Pancreas (tissue), 10 donors: ENCODE data around the gene CSF1. TPM values are rescaled to one million over a fixed set of nuclear protein-coding genes. Genes with fewer than 3 reads are reported as not detected.

Source experiments
- ATAC-seq, 4 donors: fragments of 200-7000 bp; cut with Tn5 transposase; one replicate each; pipeline versions ENCODE4 v1.8.0 to v1.9.1; 2020; ENCODE audit warnings: mild to moderate bottlenecking in 4 of 4, moderate library complexity in 4 of 4
- DNase-seq, 6 donors: peaks; one replicate each; pipeline ENCODE4 v3.0.0-alpha.2; 2020
- FAIRE-seq: peaks from 2 replicates; lab custom pipeline; 2012; peaks lifted over from hg19 to GRCh38; lab: Jason Lieb, UNC
- H3K27ac ChIP-seq, 4 donors: fragments of 200-600 bp; sonication (generic); 1 replicate in 3 of 4; 2 replicates in 1 of 4; pipeline versions ENCODE4 v1.5.0 to v1.8.0; 2020
- H3K27me3 ChIP-seq, 4 donors: fragments of 200-600 bp; one replicate each; pipeline ENCODE4 v1.8.0; 2021
- H3K36me3 ChIP-seq, 3 donors: fragments of 200-600 bp; sonication (generic) in 1 of 3; one replicate each; pipeline versions ENCODE4 v1.5.0 to v1.8.0; 2020 to 2021
- H3K4me1 ChIP-seq, 3 donors: fragments of 200-600 bp; one replicate each; pipeline ENCODE4 v1.8.0; 2021
- H3K4me3 ChIP-seq, 4 donors: fragments of 200-600 bp; sonication (generic) in 2 of 4; one replicate each; pipeline versions ENCODE4 v1.5.0 to v1.8.0; 2020 to 2021
- H3K9me3 ChIP-seq, 4 donors: fragments of 200-600 bp; one replicate each; pipeline ENCODE4 v1.8.0; 2021
- WGBS, 2 donors: extraction: QIAGEN DNeasy Blood & Tissue Kit; methylation state at CpG; one replicate each; pipeline ENCODE4 v1.1.7; 2013; 5-methylcytosine and 5-hydroxymethylcytosine counted together
- intact Hi-C, 3 donors: fragments of 100-400 bp; cut with DNase I; formaldehyde crosslinking; loops; one replicate each; pipeline versions ENCODE4 v1.11.1 to v1.14.2; 2022
- polyA plus RNA-seq, 2 donors: library from polyadenylated mRNA; stranded (reverse); fragments of 200-250 nt; gene quantifications; one replicate each; pipeline ENCODE4 v1.2.3, GENCODE V29; 2013
- total RNA-seq, 6 donors: library from RNA; stranded (reverse); fragmentation: NEBNext Ultra II Directional in 4 of 6; extraction: Animal tissue kit (Norgen Biotek cat#: 25700) in 4 of 6; gene quantifications; one replicate each; pipeline versions ENCODE4 v1.2.1 to v1.2.4, GENCODE V29; 2021 to 2023
- TF ChIP-seq, protein P1 (sequence below), 4 donors: fragments of 200-600 bp; sonication (generic) in 3 of 4; IDR thresholded peaks; one replicate each; pipeline versions ENCODE4 v1.5.0 to v1.8.0; 2021; ENCODE audit warnings: antibody characterized with exemption in 4 of 4
- donor health status: healthy with polysubstance abuse.
- donor health status: DM: no; HTN: no; CAD: no; lungs with moderate emphysema.
- donor health status: DM: no; HTN: no; CAD: no.
- donor health status: control.
- donor health status: control.
- donor health status: Bipolar disorder and iron deficiency.
- donor health status: DM: yes; HTN: yes; CAD: no.
- donor health status: DM: no; HTN: no; CAD: no.
- donor health status: DM: no; HTN: no; CAD: no.
- donor health status: DM: yes; HTN: yes; CAD: no.

CSF1 gene
- total and polyA plus RNA-seq, 8 donors: 6.7 to 38.3 (median 15.6) TPM

DNA sequence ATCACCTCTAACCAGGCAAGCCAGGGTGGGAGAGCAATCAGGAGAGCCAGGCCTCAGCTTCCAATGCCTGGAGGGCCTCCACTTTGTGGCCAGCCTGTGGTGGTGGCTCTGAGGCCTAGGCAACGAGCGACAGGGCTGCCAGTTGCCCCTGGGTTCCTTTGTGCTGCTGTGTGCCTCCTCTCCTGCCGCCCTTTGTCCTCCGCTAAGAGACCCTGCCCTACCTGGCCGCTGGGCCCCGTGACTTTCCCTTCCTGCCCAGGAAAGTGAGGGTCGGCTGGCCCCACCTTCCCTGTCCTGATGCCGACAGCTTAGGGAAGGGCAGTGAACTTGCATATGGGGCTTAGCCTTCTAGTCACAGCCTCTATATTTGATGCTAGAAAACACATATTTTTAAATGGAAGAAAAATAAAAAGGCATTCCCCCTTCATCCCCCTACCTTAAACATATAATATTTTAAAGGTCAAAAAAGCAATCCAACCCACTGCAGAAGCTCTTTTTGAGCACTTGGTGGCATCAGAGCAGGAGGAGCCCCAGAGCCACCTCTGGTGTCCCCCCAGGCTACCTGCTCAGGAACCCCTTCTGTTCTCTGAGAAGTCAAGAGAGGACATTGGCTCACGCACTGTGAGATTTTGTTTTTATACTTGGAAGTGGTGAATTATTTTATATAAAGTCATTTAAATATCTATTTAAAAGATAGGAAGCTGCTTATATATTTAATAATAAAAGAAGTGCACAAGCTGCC is 19.8 kb downstream of the CSF1 start:
- Histone ChIP-seq H3K27me3 (no peaks in the 10 kb centered on the region), H3K4me1 (peaks cover 12 to 49% (median 14%) of the 10 kb centered on the region in 3 donors), H3K4me3 (no peak overlapping the region), H3K36me3 (peaks cover 0 to 5% (median 0%) of the 10 kb centered on the region in 3 donors), H3K9me3 (no peaks in the 10 kb centered on the region), H3K27ac (peak overlapping the region in 3 of 4 donors; percentile 33 to 65 (median 51))
- 94 to 96% methylated on average over 9 of the region's 9 CpGs for WGBS, 2 donors
- intact Hi-C loops: no loop called here
- TF ChIP-seq, protein P1, sequence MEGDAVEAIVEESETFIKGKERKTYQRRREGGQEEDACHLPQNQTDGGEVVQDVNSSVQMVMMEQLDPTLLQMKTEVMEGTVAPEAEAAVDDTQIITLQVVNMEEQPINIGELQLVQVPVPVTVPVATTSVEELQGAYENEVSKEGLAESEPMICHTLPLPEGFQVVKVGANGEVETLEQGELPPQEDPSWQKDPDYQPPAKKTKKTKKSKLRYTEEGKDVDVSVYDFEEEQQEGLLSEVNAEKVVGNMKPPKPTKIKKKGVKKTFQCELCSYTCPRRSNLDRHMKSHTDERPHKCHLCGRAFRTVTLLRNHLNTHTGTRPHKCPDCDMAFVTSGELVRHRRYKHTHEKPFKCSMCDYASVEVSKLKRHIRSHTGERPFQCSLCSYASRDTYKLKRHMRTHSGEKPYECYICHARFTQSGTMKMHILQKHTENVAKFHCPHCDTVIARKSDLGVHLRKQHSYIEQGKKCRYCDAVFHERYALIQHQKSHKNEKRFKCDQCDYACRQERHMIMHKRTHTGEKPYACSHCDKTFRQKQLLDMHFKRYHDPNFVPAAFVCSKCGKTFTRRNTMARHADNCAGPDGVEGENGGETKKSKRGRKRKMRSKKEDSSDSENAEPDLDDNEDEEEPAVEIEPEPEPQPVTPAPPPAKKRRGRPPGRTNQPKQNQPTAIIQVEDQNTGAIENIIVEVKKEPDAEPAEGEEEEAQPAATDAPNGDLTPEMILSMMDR (IDR thresholded peaks at IDR 0.05): no peak
- FAIRE-seq: no peak
- peak in 2 of 6 donors; percentile 9 to 52 for DNase-seq
- no peak for ATAC-seq

DNA sequence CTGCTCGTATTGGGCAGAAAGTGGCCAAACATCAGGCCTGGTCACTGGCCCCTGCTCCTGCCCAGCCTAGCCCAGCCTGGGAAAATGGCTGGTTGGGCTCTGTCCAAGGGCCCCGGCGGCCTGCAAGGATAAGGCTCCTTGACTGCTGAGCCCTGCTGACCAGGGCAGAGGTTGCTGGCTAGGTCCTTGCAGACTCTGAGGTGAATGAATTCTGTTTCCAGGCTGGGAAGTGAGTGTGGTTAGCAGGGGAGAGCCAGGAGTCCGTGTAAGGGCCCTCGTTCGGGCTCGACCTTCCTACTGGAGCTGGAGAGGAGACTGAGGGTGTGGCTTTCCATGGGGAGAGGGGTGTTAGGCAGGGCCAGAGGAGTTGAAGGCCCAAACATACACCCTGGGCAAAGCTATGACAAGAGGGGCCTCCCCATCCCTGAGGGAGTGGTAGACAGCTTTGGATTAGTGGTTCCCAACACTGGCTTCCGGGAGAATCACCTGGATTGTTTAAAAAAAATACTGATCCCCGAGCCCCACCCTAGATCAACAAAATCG is 20.6 kb downstream of the CSF1 start:
- no peak for FAIRE-seq

DNA sequence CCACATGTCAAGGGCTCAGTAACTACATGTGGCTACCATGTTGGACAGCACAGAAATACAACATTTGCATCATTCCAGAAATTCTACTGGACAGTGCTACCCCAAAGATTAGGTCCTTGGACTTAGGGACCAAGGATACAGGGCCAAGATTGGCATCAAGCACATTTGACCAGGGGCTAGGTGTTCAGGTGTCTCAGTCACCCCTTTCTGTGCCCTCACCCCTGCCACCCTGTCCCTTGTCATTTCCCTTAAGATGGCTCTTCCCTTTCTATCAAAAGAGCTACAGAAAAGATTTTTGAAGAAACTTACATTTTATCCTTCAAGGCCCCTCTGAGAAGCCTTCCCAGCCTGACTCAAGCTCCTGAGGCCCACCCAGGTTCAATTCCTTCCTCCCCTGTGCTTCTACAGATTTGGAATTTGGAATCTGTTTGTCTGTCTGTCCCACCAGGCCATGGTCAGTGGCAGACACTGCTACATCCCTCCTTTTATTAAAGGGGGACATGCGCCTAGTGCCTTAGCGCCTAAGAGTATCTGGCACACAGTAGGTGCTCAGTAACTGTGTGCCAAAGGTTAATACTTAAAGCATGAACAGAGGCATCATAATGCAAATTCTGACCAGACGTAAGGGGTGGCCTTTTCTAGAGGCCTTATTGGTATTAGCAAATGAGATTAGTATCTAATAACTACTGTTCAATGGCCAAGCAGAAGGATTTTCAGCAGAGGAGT is 21.4 kb downstream of the CSF1 start:
- peaks cover 18 to 57% (median 21%) of the 10 kb centered on the region in 3 donors for H3K4me1 ChIP-seq
- 96 to 99% methylated on average over 3 of the region's 3 CpGs for WGBS, 2 donors
- intact Hi-C loops: no loop called here
- peak overlapping the region in 1 of 4 donors; percentile 45 for H3K27ac ChIP-seq
- H3K9me3 ChIP-seq: no peaks in the 10 kb centered on the region
- TF ChIP-seq, protein P1 (IDR thresholded peaks at IDR 0.05): no peak
- DNase-seq (peak in 2 of 6 donors; percentile 4 to 12), FAIRE-seq (no peak), ATAC-seq (no peak)
- no peaks in the 10 kb centered on the region for H3K36me3 ChIP-seq
- no peaks in the 10 kb centered on the region for H3K27me3 ChIP-seq
- no peak overlapping the region for H3K4me3 ChIP-seq

More for the DNA sequence above, 20.6 kb downstream of the CSF1 start:
- 31 to 34% methylated on average over 10 of the region's 10 CpGs for WGBS, 2 donors
- Histone ChIP-seq H3K27ac (peak overlapping the region; percentile 33 to 65 (median 48)), H3K9me3 (no peaks in the 10 kb centered on the region), H3K27me3 (no peaks in the 10 kb centered on the region), H3K36me3 (no peaks in the 10 kb centered on the region), H3K4me3 (no peak overlapping the region), H3K4me1 (peaks cover 18 to 57% (median 21%) of the 10 kb centered on the region in 3 donors)
- TF ChIP-seq, protein P1 (IDR thresholded peaks at IDR 0.05): no peak
- intact Hi-C loops: no loop called here
- peak; percentile 81 to 93 (median 89) for DNase-seq
- peak; percentile 76 to 92 (median 82) for ATAC-seq

DNA sequence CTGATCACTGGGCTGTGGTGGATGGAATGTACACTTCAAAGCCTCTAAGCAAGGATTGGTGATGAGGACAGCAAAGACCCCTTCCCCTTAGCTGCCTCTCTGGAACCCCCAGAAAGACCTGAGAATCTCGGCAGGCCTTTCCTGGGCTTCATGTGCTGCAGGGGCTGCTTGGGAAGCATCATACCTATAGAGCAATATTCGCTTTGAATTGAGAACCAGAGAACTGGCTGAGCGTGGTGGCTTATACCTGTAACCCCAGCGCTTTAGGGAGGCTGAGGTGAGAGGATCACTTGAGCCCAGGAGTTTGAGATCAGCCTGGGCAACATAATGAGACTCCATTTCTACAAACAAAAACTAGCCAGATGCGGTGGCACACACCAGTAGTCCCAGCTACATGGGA is 22.0 kb downstream of the CSF1 start:
- Histone ChIP-seq H3K9me3 (no peaks in the 10 kb centered on the region), H3K27ac (no peak overlapping the region), H3K4me1 (peaks cover 18 to 53% (median 21%) of the 10 kb centered on the region in 3 donors), H3K4me3 (no peak overlapping the region), H3K27me3 (no peaks in the 10 kb centered on the region), H3K36me3 (no peaks in the 10 kb centered on the region)
- TF ChIP-seq, protein P1 (IDR thresholded peaks at IDR 0.05): no peak
- FAIRE-seq (no peak), ATAC-seq (no peak), DNase-seq (peak in 2 of 6 donors; percentile 7 to 16)
- WGBS, 2 donors: 94 to 96% methylated on average over 5 of the region's 5 CpGs
- intact Hi-C loops: no loop called here
